ENCODE data around the gene ZDHHC16. TPM values are rescaled to one million over a fixed set of nuclear protein-coding genes. Genes with fewer than 3 reads are reported as not detected.
"Not testable (repeated sequence)": the region's sequence is repeated elsewhere in the genome, so short reads cannot be mapped to it uniquely, and the experiment has no call there.

ZDHHC16 gene
- total RNA-seq, 4 donors from 2014 or later = 36.1 to 52.5 (median 36.5) TPM

DNA sequence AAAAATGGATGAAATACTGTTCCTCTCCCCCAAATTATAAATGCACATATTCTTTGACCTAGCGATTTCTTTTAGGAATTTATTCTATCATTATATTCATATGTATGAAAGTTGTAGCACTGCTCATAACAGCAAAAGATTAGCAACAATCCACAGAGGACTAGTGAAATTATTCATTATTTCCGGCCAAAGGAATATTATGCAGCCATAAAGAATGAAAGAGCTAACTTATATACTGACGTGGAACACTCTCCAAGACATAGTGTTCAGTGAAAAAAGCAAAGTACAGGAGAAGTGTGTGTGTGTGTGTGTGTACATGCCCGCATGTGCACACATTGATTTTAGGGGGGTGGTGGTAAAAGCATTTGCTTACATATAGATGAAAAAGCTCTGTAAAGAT, 28.9 kb downstream of the ZDHHC16 start:
- Histone ChIP-seq H3K9me3 (no peaks in the 10 kb centered on the region), H3K36me3 (peaks cover 40 to 42% of the 10 kb centered on the region in 2 donors), H3K27ac (no peak overlapping the region), H3K27me3 (no peaks in the 10 kb centered on the region), H3K4me3 (replicated peaks in 1 of 3) (no peak overlapping the region), H3K4me1 (no peaks in the 10 kb centered on the region)
- WGBS, 2 donors = 97% methylated on average over 4 of the region's 4 CpGs
- no peak for TF ChIP-seq CTCF (IDR thresholded peaks at IDR 0.05)
- no peak for TF ChIP-seq POLR2A (IDR thresholded peaks at IDR 0.05)
- no peak for DNase-seq
- intact Hi-C loops (cut with DNase I) = no loop called here

DNA sequence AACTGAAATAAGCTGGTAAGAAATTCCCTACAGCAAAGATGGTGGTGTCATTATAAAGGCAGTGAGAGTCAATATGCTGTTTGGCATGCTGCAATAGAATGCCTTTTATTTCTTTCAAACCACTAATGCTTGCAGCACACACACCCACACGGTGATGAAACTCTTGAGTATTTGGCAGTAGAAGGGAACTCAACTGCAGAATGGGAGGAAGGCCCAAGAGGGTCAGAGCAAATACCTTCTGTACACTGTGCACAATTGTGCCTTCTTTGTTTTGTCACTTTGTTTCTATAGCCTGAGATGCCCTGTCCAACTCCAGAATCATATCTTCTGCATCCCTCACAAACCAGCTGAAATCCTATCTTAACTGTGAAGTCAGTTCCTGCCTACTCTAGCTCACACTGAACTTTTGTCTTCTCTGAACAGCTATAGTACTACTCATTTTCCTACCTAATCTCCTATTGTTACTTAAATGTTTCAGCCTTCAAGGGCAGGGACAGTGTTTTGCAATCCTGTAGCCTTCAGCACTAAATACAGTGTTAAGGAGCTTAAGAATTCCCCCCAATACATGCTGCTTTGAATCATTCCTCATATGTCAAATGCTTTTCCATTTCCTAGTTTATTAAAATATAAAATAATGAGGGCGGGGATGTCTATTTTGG, 30.1 kb downstream of the ZDHHC16 start:
- Histone ChIP-seq H3K27ac (no peak overlapping the region), H3K4me3 (replicated peaks in 1 of 3) (no peak overlapping the region), H3K36me3 (peaks cover 43 to 44% of the 10 kb centered on the region in 2 donors), H3K4me1 (no peaks in the 10 kb centered on the region), H3K27me3 (no peaks in the 10 kb centered on the region), H3K9me3 (no peaks in the 10 kb centered on the region)
- WGBS, 2 donors = 60 to 70% methylated on average over 2 of the region's 2 CpGs
- intact Hi-C loops (cut with DNase I) = no loop called here
- DNase-seq = no peak
- TF ChIP-seq POLR2A (IDR thresholded peaks at IDR 0.05) (no peak), CTCF (IDR thresholded peaks at IDR 0.05) (no peak)

DNA sequence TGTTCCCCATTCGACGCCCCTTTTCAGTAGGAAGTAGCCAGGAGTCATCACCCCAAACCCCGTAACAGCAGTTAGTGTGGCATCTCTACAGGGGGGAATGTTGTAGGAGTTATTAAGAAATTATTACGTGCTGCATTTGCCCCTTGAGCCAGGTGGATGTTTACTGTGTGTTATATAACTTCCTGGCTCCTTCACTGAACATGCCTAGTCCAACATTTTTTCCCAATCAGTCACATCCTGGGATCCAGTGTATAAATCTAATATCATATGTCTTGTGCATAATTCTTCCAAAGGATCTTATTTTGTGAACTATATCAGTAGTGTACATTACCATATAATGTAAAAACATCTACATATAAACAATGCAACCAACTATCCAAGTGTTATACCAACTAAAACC, 33.4 kb downstream of the ZDHHC16 start:
- intact Hi-C loops (cut with DNase I); H3K27me3 ChIP-seq; H3K4me1 ChIP-seq; H3K27ac ChIP-seq; H3K9me3 ChIP-seq; H3K4me3 ChIP-seq (replicated peaks in 1 of 3); DNase-seq: not testable (repeated sequence)
- 93 to 97% methylated on average over 4 of the region's 4 CpGs for WGBS, 2 donors
- peaks cover 41 to 48% of the 10 kb centered on the region in 2 donors for H3K36me3 ChIP-seq

DNA sequence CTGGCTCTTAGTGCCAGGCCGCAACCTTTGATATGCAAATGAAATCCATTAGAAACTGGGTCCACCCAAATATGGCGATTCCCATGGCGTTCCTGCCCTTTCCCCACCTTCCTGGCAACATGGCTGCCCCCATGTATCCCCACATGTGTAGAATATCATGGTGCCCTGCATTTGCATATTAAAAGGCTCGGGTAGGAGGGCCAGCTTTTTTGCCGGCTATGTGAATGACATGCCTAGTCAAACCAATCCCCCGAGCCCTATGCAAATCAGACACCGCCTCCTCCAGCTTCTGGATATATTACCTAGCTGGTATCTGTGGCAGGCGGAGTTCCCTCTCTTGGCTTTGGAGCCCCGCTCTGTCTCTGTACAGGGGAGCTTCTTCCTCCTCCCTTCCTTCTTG, 34.0 kb downstream of the ZDHHC16 start:
- H3K36me3 ChIP-seq = peaks cover 41 to 48% of the 10 kb centered on the region in 2 donors
- H3K4me1 ChIP-seq = no peaks in the 10 kb centered on the region
- WGBS, 2 donors = 87 to 90% methylated on average over 9 of the region's 9 CpGs
- TF ChIP-seq POLR2A (IDR thresholded peaks at IDR 0.05) = no peak
- DNase-seq = no peak
- H3K4me3 ChIP-seq (replicated peaks in 1 of 3) = no peak overlapping the region
- intact Hi-C loops (cut with DNase I) = no loop called here
- H3K27ac ChIP-seq = no peak overlapping the region
- H3K27me3 ChIP-seq = no peaks in the 10 kb centered on the region
- H3K9me3 ChIP-seq = no peaks in the 10 kb centered on the region

DNA sequence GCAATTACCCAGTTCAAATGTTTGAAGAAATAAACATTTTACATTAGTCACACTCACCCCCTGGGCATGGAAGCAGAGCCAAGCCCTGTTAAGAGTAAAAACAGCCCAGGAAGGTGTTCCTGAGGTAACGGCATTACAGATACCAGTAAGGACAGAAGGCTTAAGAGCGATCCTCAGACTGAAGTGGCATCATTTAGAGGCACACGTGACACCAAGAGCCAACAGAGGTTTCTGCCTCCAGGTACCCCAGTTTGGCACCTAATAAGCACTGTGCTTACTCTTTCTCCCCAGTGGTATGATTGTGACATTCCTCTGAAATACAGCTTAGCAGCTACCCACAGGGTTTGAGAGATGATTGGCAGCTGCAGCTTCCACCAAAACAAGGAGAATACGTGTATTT, 35.1 kb downstream of the ZDHHC16 start:
- H3K4me1 ChIP-seq = no peaks in the 10 kb centered on the region
- 69 to 72% methylated on average over 4 of the region's 4 CpGs for WGBS, 2 donors
- peaks cover 41 to 43% of the 10 kb centered on the region in 2 donors for H3K36me3 ChIP-seq
- TF ChIP-seq POLR2A (IDR thresholded peaks at IDR 0.05) (no peak), CTCF (IDR thresholded peaks at IDR 0.05) (no peak)
- H3K27ac ChIP-seq = no peak overlapping the region
- intact Hi-C loops (cut with DNase I) = no loop called here
- no peak for DNase-seq
- no peaks in the 10 kb centered on the region for H3K9me3 ChIP-seq
- no peaks in the 10 kb centered on the region for H3K27me3 ChIP-seq
- no peak overlapping the region for H3K4me3 ChIP-seq (replicated peaks in 1 of 3)

- Histone ChIP-seq H3K36me3 (peaks cover 28 to 30% of the 10 kb centered on the region in 2 donors), H3K9me3 (no peaks in the 10 kb centered on the region), H3K4me1 (no peaks in the 10 kb centered on the region), H3K27ac (no peak overlapping the region), H3K27me3 (no peaks in the 10 kb centered on the region), H3K4me3 (replicated peaks in 1 of 3) (no peak overlapping the region)
- DNase-seq = no peak
- intact Hi-C loops (cut with DNase I) = no loop called here
- TF ChIP-seq POLR2A (IDR thresholded peaks at IDR 0.05) = no peak
- no peak for TF ChIP-seq CTCF (IDR thresholded peaks at IDR 0.05)
- WGBS, 2 donors = 88 to 89% methylated on average over 1 of the region's 1 CpG
Measured at GRCh38 chr10:97482381-97482780, 36.4 kb downstream of the ZDHHC16 start.
